ENCODE results near the gene VAV3.
A peak's percentile ranks its signal among the peaks of the same experiment; 100 is the strongest.

Gene VAV3

GRCh38 chr1:107833061-107833460 is 131.9 kb downstream of the VAV3 start:
- no peak for DNase-seq (ENCODE audit: low spot score)

- DNase-seq (ENCODE audit: low spot score), result no peak
These were observed 133.1 kb downstream of the VAV3 start for GRCh38 chr1:107831921-107832320.

GRCh38 chr1:107830526-107830925 is 134.5 kb downstream of the VAV3 start:
- no peak for DNase-seq (ENCODE audit: low spot score)

GRCh38 chr1:107830075-107830474 is 134.9 kb downstream of the VAV3 start:
- DNase-seq (ENCODE audit: low spot score), result no peak

GRCh38 chr1:107829036-107829770 is 135.8 kb downstream of the VAV3 start:
- no peak for DNase-seq (ENCODE audit: low spot score)

GRCh38 chr1:107824946-107825345 is 140.0 kb downstream of the VAV3 start:
- DNase-seq (ENCODE audit: low spot score), result no peak

- no peak for DNase-seq (ENCODE audit: low spot score)
These were observed 143.6 kb downstream of the VAV3 start for GRCh38 chr1:107821340-107821739.

GRCh38 chr1:107820801-107821200 is 144.2 kb downstream of the VAV3 start:
- peak; percentile 37 for DNase-seq (ENCODE audit: low spot score)

- DNase-seq (ENCODE audit: low spot score), result no peak
These were observed 147.0 kb downstream of the VAV3 start for GRCh38 chr1:107817935-107818334.

GRCh38 chr1:107817206-107817605 is 147.8 kb downstream of the VAV3 start:
- DNase-seq (ENCODE audit: low spot score), result no peak

GRCh38 chr1:107810291-107810951 is 154.6 kb downstream of the VAV3 start:
- DNase-seq (ENCODE audit: low spot score), result no peak

GRCh38 chr1:107807855-107808254 is 157.1 kb downstream of the VAV3 start:
- no peak for DNase-seq (ENCODE audit: low spot score)

- no peak for DNase-seq (ENCODE audit: low spot score)
These were observed 157.6 kb downstream of the VAV3 start for GRCh38 chr1:107807405-107807804.

GRCh38 chr1:107806902-107807301 is 158.1 kb downstream of the VAV3 start:
- no peak for DNase-seq (ENCODE audit: low spot score)

GRCh38 chr1:107804741-107805140 is 160.2 kb downstream of the VAV3 start:
- DNase-seq (ENCODE audit: low spot score), result no peak

- DNase-seq (ENCODE audit: low spot score), result no peak
These were observed 160.8 kb downstream of the VAV3 start for GRCh38 chr1:107804134-107804533.

GRCh38 chr1:107803579-107803978 is 161.4 kb downstream of the VAV3 start:
- DNase-seq (ENCODE audit: low spot score), result no peak

GRCh38 chr1:107802654-107803053 is 162.3 kb downstream of the VAV3 start:
- no peak for DNase-seq (ENCODE audit: low spot score)

GRCh38 chr1:107795994-107796393 is 169.0 kb downstream of the VAV3 start:
- no peak for DNase-seq (ENCODE audit: low spot score)

- DNase-seq (ENCODE audit: low spot score), result no peak
These were observed 169.5 kb downstream of the VAV3 start for GRCh38 chr1:107795441-107795840.

GRCh38 chr1:107794571-107794970 is 170.4 kb downstream of the VAV3 start:
- no peak for DNase-seq (ENCODE audit: low spot score)

- DNase-seq (ENCODE audit: low spot score), result no peak
These were observed 171.0 kb downstream of the VAV3 start for GRCh38 chr1:107793896-107794453.

- no peak for DNase-seq (ENCODE audit: low spot score)
These were observed 173.6 kb downstream of the VAV3 start for GRCh38 chr1:107791348-107791747.

Data from RKO (cell line).